IPS DF 6.9 (cell line): Measurements from ENCODE around the gene DBR1.
"Not testable (repeated sequence)": the region's sequence is repeated elsewhere in the genome, so short reads cannot be mapped to it uniquely, and the experiment has no call there.

Experiments
- DNase-seq: peaks from one replicate; pipeline ENCODE4 v3.0.0-alpha.2; 2013; ENCODE audit warnings: low read depth, low spot score
- H3K27ac ChIP-seq: one replicate; pipeline ENCODE4 v1.5.1; 2013; ENCODE audit warnings: low read length, control low read depth
- H3K27me3 ChIP-seq: 2 replicates; pipeline ENCODE4 v1.6.1; 2013; ENCODE audit warnings: mild to moderate bottlenecking, low read length; ENCODE audit not compliant: control insufficient read depth, insufficient read depth
- H3K36me3 ChIP-seq: 2 replicates; pipeline ENCODE4 v1.6.1; 2013; ENCODE audit warnings: low read length; ENCODE audit not compliant: control insufficient read depth, insufficient read depth
- H3K4me1 ChIP-seq: 2 replicates; pipeline ENCODE4 v1.6.1; 2013; ENCODE audit warnings: low read length; ENCODE audit not compliant: control insufficient read depth, insufficient read depth
- H3K4me3 ChIP-seq: 2 replicates; pipeline ENCODE4 v1.5.1; 2013; ENCODE audit warnings: mild to moderate bottlenecking, low read length
- H3K9me3 ChIP-seq: 2 replicates; pipeline ENCODE4 v1.6.1; 2013; ENCODE audit warnings: low read length, inconsistent platforms; ENCODE audit not compliant: control insufficient read depth, insufficient read depth
- WGBS: extraction: QIAGEN DNeasy Blood & Tissue Kit; methylation state at CpG from one replicate; pipeline ENCODE4 v1.1.7; 2013; ENCODE audit warnings: mixed read lengths, missing lambda C conversion rate; ENCODE audit not compliant: insufficient read length, insufficient coverage; 5-methylcytosine and 5-hydroxymethylcytosine counted together

DBR1 gene

DNA sequence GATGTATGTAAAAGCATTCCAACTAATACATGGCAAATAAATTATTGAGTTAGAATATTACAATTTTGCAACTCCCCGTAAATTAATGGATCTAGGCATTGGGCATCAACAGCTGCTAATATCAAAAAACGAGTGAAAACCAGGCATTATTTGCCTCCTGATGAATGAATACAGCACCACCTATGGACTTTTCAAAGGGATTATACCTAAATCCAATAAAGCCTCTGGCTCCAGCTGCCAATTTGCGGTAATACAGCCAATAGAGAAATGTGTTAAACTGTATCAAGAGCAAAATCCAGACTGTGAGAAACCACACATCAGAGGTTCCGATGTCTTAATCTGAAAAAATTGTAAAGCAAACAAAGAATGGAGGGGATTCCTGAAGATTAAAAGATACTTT lies 26.2 kb downstream of the DBR1 start:
- Histone ChIP-seq H3K4me3 (no peak overlapping the region), H3K27ac (no peak overlapping the region), H3K36me3 (no peaks in the 10 kb centered on the region), H3K27me3 (no peaks in the 10 kb centered on the region), H3K4me1 (no peaks in the 10 kb centered on the region), H3K9me3 (no peaks in the 10 kb centered on the region)
- DNase-seq, result no peak
- WGBS, result no CpG with 5 or more reads among the region's 4 CpGs

DNA sequence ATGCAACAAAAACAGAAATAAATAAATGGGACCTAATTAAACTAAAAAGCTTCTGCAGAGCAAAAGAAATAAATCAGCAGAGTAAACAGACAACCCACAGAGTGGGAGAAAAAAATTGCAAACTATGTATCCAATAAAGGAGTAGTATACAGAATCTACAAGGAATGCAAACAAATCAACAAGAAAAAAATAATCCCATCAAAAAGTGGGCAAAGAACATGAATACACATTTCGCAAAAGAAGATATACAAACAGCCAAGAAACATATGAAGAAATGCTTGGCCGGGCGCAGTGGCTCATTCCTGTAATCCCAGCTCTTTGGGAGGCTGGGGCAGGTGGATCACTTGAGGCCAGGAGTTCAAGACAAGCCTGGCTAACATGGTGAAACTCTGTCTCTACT lies 32.5 kb downstream of the DBR1 start:
- H3K27me3 ChIP-seq, DNase-seq, H3K36me3 ChIP-seq, H3K9me3 ChIP-seq, H3K4me3 ChIP-seq, H3K4me1 ChIP-seq, H3K27ac ChIP-seq: not testable (repeated sequence)
- WGBS, result no CpG with 5 or more reads among the region's 3 CpGs

DNA sequence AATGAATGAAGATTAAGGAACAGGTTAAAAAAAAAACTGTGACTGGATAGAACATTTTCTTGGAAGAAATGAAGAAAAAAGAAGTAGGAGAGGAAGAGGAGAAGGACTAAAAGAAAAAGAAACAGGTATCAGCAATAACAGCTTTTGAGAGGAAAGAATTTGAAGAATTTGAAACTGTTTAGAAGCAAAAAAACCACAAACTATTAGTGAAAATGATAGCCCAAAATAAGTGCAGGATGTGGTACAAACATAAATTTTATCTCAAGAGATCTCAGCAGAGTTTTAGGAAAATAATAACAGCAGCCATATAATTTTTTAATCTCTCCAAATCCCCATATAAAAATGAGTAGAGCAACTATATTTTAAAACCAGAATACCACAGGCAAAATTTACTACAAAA lies 33.8 kb downstream of the DBR1 start:
- Histone ChIP-seq H3K27me3 (no peaks in the 10 kb centered on the region), H3K4me1 (no peaks in the 10 kb centered on the region), H3K9me3 (no peaks in the 10 kb centered on the region), H3K4me3 (no peak overlapping the region), H3K36me3 (no peaks in the 10 kb centered on the region), H3K27ac (no peak overlapping the region)
- no peak for DNase-seq

DNA sequence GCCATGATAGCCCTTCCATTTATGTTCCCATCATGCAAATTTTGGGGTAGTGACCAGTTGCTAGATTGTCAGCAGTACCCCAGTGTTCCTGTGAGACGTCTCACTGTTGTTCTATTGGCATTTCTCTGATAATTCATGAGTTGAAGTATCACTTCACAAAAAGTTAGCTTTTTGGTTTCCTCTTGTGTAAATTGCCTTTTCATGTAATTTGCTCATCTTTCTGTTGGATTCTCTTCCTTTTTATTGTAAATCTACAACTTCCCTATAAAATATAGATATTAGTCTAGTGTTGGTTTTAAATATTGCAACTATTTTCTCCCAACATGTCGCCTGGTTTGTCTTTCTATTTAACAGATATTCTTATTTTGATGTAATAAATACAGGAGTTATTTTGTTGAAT lies 35.0 kb downstream of the DBR1 start:
- DNase-seq, result no peak
- H3K27ac ChIP-seq, result no peak overlapping the region
- H3K36me3 ChIP-seq, result no peaks in the 10 kb centered on the region
- H3K27me3 ChIP-seq, result no peaks in the 10 kb centered on the region
- WGBS, result no CpG with 5 or more reads among the region's 2 CpGs
- H3K4me3 ChIP-seq, result no peak overlapping the region
- H3K4me1 ChIP-seq, result no peaks in the 10 kb centered on the region
- no peaks in the 10 kb centered on the region for H3K9me3 ChIP-seq

DNA sequence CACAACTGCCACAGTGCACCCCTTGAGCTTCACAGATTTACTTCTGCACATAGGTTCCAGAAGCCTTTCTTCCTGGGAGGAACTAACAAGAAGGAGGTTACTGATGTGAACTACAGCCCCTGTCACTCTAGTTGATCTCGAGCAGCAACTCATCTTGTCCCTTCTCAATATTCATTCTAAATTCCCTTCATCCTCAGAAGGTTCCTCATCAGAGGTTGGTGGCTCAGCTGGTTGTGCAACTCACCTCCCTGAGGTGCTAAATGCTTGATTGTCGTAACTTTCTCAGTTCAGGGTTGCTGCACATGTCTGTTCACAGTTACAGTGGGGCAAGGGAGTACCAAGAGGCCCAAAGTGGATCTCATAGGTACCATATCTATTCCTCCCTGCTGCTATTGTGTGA lies 36.9 kb downstream of the DBR1 start:
- Histone ChIP-seq H3K4me1 (no peaks in the 10 kb centered on the region), H3K4me3 (no peak overlapping the region), H3K36me3 (no peaks in the 10 kb centered on the region), H3K27me3 (no peaks in the 10 kb centered on the region), H3K27ac (no peak overlapping the region), H3K9me3 (no peaks in the 10 kb centered on the region)
- no CpG with 5 or more reads among the region's 2 CpGs for WGBS
- DNase-seq, result no peak

DNA sequence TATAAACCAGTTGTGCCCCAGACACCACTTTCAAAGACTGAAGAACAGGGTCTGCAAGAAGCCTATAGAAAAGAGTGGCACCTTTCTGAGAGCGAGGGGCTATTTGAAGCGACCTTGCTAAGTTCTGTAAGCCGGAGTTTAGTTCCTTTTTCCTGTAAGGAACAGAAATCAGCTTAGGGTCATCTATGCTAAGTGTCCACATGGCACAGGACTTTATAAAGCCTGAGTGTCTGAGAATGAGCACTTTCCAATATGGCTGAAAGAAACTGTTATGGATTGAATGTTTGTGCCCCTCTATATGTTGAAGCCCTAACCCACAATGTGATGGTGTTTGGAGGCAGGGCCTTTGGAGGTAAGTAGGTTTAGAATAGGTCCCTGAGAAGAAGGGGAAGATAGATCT lies 38.5 kb downstream of the DBR1 start:
- Histone ChIP-seq H3K4me3 (no peak overlapping the region), H3K4me1 (no peaks in the 10 kb centered on the region), H3K9me3 (no peaks in the 10 kb centered on the region), H3K27me3 (no peaks in the 10 kb centered on the region), H3K36me3 (no peaks in the 10 kb centered on the region), H3K27ac (no peak overlapping the region)
- no CpG with 5 or more reads among the region's 3 CpGs for WGBS
- DNase-seq, result no peak

DNA sequence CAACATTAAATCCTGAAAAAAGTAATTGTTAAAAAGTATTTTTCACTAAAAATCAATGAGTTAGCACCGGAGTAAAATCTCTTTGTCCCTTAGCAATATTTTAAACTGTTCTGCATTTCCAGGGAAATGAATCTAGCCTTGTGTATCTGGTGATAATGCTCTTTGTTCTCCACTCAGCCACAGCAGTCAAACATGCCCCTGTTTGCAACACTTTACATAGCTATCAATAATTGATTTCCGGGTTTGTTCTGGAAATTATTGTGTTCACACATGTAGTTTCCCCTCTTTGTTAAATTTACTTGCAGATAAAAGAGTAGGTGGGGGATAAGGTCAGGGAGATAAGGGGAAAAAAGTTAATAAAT lies 38.9 kb downstream of the DBR1 start:
- Histone ChIP-seq H3K4me3 (no peak overlapping the region), H3K27me3 (no peaks in the 10 kb centered on the region), H3K36me3 (no peaks in the 10 kb centered on the region), H3K4me1 (no peaks in the 10 kb centered on the region), H3K27ac (no peak overlapping the region), H3K9me3 (no peaks in the 10 kb centered on the region)
- no peak for DNase-seq
- no CpG with 5 or more reads among the region's 2 CpGs for WGBS

DNA sequence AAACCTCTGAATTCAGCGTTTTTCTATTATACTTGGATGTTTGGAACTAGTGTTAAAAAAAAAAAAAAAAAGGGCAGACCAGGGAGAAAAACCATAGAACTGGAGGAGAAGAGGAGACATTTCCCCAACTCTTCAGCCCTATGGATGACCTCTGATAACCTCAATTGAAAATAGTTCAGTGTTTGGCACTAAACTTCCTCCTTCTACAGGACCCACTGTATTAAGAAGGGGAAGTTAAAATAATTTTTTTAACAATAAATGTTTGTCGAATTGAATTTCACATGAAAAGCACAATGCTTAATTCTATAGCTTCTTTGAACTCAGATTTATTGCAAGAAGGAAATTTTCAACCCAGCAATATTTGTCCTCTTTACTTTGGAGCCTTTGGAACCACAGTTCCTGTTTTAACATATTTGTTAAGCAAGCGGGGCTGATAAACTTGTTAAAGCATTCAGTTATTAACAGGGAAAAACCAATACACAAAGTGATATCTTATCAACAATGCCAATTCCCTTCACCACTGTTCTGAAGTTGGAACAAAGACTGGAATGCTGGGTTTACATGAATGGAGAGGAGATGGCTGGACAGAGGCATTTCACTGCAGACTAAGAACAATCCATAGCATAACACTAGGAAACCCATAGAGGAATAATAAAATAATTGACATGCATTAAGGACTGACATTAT lies 39.4 kb downstream of the DBR1 start:
- Histone ChIP-seq H3K27me3 (no peaks in the 10 kb centered on the region), H3K4me1 (no peaks in the 10 kb centered on the region), H3K9me3 (no peaks in the 10 kb centered on the region), H3K36me3 (no peaks in the 10 kb centered on the region), H3K4me3 (no peak overlapping the region), H3K27ac (no peak overlapping the region)
- DNase-seq, result no peak
- WGBS, result no CpG with 5 or more reads among the region's 3 CpGs

DNA sequence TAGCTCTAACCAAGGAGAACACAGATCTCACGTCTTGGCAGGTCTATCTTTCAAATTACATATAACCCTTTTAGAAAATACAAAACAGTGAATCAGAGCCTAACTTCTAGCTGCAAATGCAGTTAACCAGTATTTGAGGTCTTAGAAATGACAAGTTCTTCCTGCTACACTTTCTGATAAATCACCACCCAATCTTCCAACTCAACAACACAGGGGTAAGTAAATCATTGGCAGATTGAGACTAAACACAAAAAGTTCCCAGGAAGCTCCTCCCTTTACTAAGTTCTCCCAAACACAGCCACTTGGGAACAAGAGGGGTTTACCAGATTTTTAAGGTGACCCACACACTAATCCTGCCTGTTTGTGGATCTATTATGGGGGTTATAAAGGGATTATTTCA lies 42.5 kb downstream of the DBR1 start, which contains the start of gene A4GNT:
TSS of gene A4GNT (minus strand) at position 152 of the 400 bp plus-strand sequence. CDS start 1,134 bp downstream, outside the sequence.
- H3K27me3 ChIP-seq, result no peaks in the 10 kb centered on the region
- DNase-seq, result no peak
- WGBS, result no CpG with 5 or more reads among the region's 1 CpG
- no peaks in the 10 kb centered on the region for H3K4me1 ChIP-seq
- H3K9me3 ChIP-seq, result no peaks in the 10 kb centered on the region
- no peak within 1 kb of the TSS for H3K27ac ChIP-seq
- no peaks in the 10 kb centered on the region for H3K36me3 ChIP-seq
- no peak within 1 kb of the TSS for H3K4me3 ChIP-seq

DNA sequence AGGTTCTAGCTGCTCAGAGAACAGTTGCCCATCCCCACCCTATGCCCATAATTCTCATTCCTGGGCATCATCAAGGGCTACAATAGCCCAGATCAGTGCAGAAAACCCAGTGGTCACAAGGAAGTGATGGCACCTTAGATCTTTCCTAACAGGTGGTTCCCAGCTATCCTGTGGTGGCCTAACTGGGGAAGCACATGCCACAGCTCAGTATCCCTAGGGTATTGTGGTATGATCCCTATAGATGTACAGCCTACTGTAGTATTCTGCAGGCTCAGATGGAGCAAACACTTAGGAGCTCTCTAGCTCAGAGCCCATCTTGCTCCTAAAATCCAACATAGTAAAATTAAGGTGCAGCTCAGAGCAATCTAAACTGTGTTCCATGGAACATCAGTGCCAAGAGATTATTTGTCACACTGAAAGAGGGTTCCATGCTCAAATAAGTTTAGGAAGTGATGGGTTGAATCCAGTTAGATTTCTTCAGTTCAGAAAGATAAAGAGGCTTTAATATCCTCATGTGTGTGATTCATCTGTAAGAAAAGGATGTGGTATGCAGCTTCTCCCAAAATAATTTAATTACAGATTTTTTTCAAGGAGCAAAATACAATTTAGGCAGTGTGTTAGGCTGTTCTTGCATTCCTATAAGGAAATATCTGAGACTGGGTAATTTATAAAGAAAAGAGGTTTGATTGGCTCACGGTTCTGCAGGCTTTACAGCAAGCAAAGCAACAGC lies 46.9 kb downstream of the DBR1 start:
- Histone ChIP-seq H3K4me1 (no peaks in the 10 kb centered on the region), H3K36me3 (no peaks in the 10 kb centered on the region), H3K4me3 (no peak overlapping the region), H3K27me3 (no peaks in the 10 kb centered on the region), H3K27ac (no peak overlapping the region), H3K9me3 (no peaks in the 10 kb centered on the region; the same call in 1 of the 2 replicates)
- no CpG with 5 or more reads among the region's 1 CpG for WGBS
- DNase-seq, result no peak
